IMR-90 (cell line): ENCODE measurements around the gene ILK. TPM values are rescaled to one million over a fixed set of nuclear protein-coding genes. Genes with fewer than 3 reads are reported as not detected.

Experiments used
- ATAC-seq: fragments of 200-7000 bp; cut with Tn5 transposase; 2 replicates; pipeline ENCODE4 v1.9.1; 2020; ENCODE audit warnings: low read depth, mild to moderate bottlenecking, moderate library complexity
- BruUV-seq: library from RNA; stranded (reverse); fragments of 400-500 nt; replicated peaks from 2 replicates; lab custom pipeline; 2021; lab: Mats Ljungman, UMichigan
- CTCF ChIA-PET: fragments of 300-600 bp; formaldehyde crosslinking; extraction: SDS; loops from one replicate; lab custom pipeline; 2021; ENCODE audit warnings: antibody characterized with exemption; lab: Yijun Ruan, JAX
- POLR2A ChIA-PET: fragments of 300-600 bp; sonication (Branson Sonifier 250); formaldehyde crosslinking; loops from one replicate; lab custom pipeline; 2022; ENCODE audit warnings: antibody characterized with exemption; ENCODE audit not compliant: unreplicated experiment; lab: Charles Lee
- DNase-seq: peaks from one replicate; pipeline ENCODE4 v3.0.0; 2013
- H2AFZ ChIP-seq: replicated peaks from 2 replicates; pipeline ENCODE3; 2013; ENCODE audit warnings: low read length, mild to moderate bottlenecking; ENCODE audit not compliant: poor library complexity
- H2AK5ac ChIP-seq: 2 replicates; pipeline ENCODE4 v1.6.1; 2013; ENCODE audit warnings: low read depth, low read length, inconsistent platforms
- H2AK9ac ChIP-seq: replicated peaks from 2 replicates; pipeline ENCODE3; 2013; ENCODE audit warnings: mild to moderate bottlenecking, low read depth, low read length, moderate library complexity; ENCODE audit not compliant: poor library complexity
- H2BK120ac ChIP-seq: 2 replicates; pipeline ENCODE4 v1.6.1; 2013; ENCODE audit warnings: low read depth, low read length, inconsistent platforms
- H2BK15ac ChIP-seq: 3 replicates; pipeline ENCODE4 v1.6.1; 2013; ENCODE audit warnings: low read depth, low read length, inconsistent platforms
- H2BK20ac ChIP-seq: 2 replicates; pipeline ENCODE4 v1.6.1; 2013; ENCODE audit warnings: low read depth, mild to moderate bottlenecking, inconsistent platforms, low read length, moderate library complexity
- H2BK5ac ChIP-seq: 2 replicates; pipeline ENCODE4 v1.6.1; 2013; ENCODE audit warnings: mild to moderate bottlenecking, low read depth, low read length, inconsistent platforms; ENCODE audit not compliant: poor library complexity, severe bottlenecking
- H3K14ac ChIP-seq: replicated peaks from 2 replicates; pipeline ENCODE4 v1.6.1; 2013; ENCODE audit warnings: low read depth, low read length, inconsistent platforms
- H3K18ac ChIP-seq: 2 replicates; pipeline ENCODE4 v1.6.1; 2013; ENCODE audit warnings: low read depth, low read length, control low read depth
- H3K23ac ChIP-seq: 2 replicates; pipeline ENCODE4 v1.6.1; 2013; ENCODE audit warnings: low read depth, low read length, inconsistent platforms
- H3K27ac ChIP-seq: 2 replicates; pipeline ENCODE4 v1.5.1; 2013; ENCODE audit warnings: mild to moderate bottlenecking, control low read depth, low read length; ENCODE audit not compliant: insufficient read depth
- H3K27me3 ChIP-seq: 2 replicates; pipeline ENCODE4 v1.6.1; 2013; ENCODE audit warnings: low read length; ENCODE audit not compliant: control insufficient read depth, insufficient read depth
- H3K36me3 ChIP-seq: 2 replicates; pipeline ENCODE4 v1.6.1; 2013; ENCODE audit warnings: low read length, mixed read lengths; ENCODE audit not compliant: control insufficient read depth, insufficient read depth
- H3K4ac ChIP-seq: 2 replicates; pipeline ENCODE4 v1.6.1; 2013; ENCODE audit warnings: low read depth, low read length, inconsistent platforms
- H3K4me1 ChIP-seq: 2 replicates; pipeline ENCODE4 v1.6.1; 2013; ENCODE audit warnings: low read length, mixed read lengths; ENCODE audit not compliant: control insufficient read depth, insufficient read depth
- H3K4me2 ChIP-seq: 2 replicates; pipeline ENCODE4 v1.6.1; 2013; ENCODE audit warnings: low read depth, mild to moderate bottlenecking, control low read depth, low read length, moderate library complexity
- H3K4me3 ChIP-seq: 2 replicates; pipeline ENCODE4 v1.5.1; 2013; ENCODE audit warnings: low read depth, mild to moderate bottlenecking, control low read depth, low read length, moderate library complexity; ENCODE audit not compliant: insufficient read depth
- H3K56ac ChIP-seq: 2 replicates; pipeline ENCODE4 v1.6.1; 2013; ENCODE audit warnings: low read length, inconsistent platforms; ENCODE audit not compliant: insufficient read depth; ENCODE audit errors: extremely low read depth
- H3K79me1 ChIP-seq, 2 experiments: 2 replicates each; pipeline ENCODE4 v1.6.1; 2013; ENCODE audit warnings: low read length in 2 of 2, inconsistent platforms in 1 of 2, low read depth in 1 of 2
- H3K9ac ChIP-seq: 2 replicates; pipeline ENCODE4 v1.6.1; 2013; ENCODE audit warnings: low read depth, low read length, control low read depth
- H3K9me1 ChIP-seq: 2 replicates; pipeline ENCODE4 v1.6.1; 2013; ENCODE audit warnings: low read length, inconsistent platforms; ENCODE audit not compliant: insufficient read depth
- H3K9me3 ChIP-seq: 2 replicates; pipeline ENCODE4 v1.6.1; 2013; ENCODE audit warnings: low read length; ENCODE audit not compliant: control insufficient read depth, insufficient read depth
- H4K20me1 ChIP-seq: 2 replicates; pipeline ENCODE4 v1.6.1; 2013; ENCODE audit warnings: low read length, inconsistent platforms; ENCODE audit not compliant: insufficient read depth
- H4K5ac ChIP-seq: 2 replicates; pipeline ENCODE4 v1.6.1; 2013; ENCODE audit warnings: mild to moderate bottlenecking, low read depth, low read length, control low read depth
- H4K8ac ChIP-seq, 2 experiments: 2 replicates each; pipeline ENCODE4 v1.6.1; 2013; ENCODE audit warnings: low read depth in 2 of 2, low read length in 2 of 2, control low read depth in 1 of 2, inconsistent platforms in 1 of 2
- H4K91ac ChIP-seq: 2 replicates; pipeline ENCODE4 v1.6.1; 2013; ENCODE audit warnings: low read depth, low read length, inconsistent platforms; ENCODE audit not compliant: insufficient read depth
- CEBPB ChIP-seq: IDR thresholded peaks from 2 replicates; pipeline ENCODE4 v1.6.1; 2012; ENCODE audit warnings: low read depth, low read length, improper control_type of control experiment
- FOS ChIP-seq: fragments of 150-350 bp; IDR thresholded peaks from 2 replicates; pipeline ENCODE4 v1.6.1; 2016; ENCODE audit warnings: low read depth, low read length
- MAFK ChIP-seq: IDR thresholded peaks from 2 replicates; pipeline ENCODE4 v1.6.1; 2012; ENCODE audit warnings: low read depth, low read length, improper control_type of control experiment
- MAZ ChIP-seq: IDR thresholded peaks from 2 replicates; pipeline ENCODE4 v1.6.1; 2012; ENCODE audit warnings: low read depth, mild to moderate bottlenecking, low read length, improper control_type of control experiment, moderate library complexity, borderline replicate concordance
- MXI1 ChIP-seq: IDR thresholded peaks from 2 replicates; pipeline ENCODE4 v1.6.1; 2012; ENCODE audit warnings: low read depth, mild to moderate bottlenecking, low read length, moderate library complexity, borderline replicate concordance
- NFE2L2 ChIP-seq: fragments of 150-350 bp; IDR thresholded peaks from 2 replicates; pipeline ENCODE4 v1.6.1; 2016; ENCODE audit warnings: low read depth, mild to moderate bottlenecking, low read length
- POLR2A ChIP-seq: IDR thresholded peaks from 2 replicates; pipeline ENCODE4 v1.6.1; 2012; ENCODE audit warnings: mild to moderate bottlenecking, low read depth, low read length
- RAD21 ChIP-seq: IDR thresholded peaks from 2 replicates; pipeline ENCODE4 v1.6.1; 2012; ENCODE audit warnings: low read length, improper control_type of control experiment
- RCOR1 ChIP-seq: IDR thresholded peaks from 2 replicates; pipeline ENCODE4 v1.6.1; 2012; ENCODE audit warnings: mild to moderate bottlenecking, low read length, improper control_type of control experiment; ENCODE audit not compliant: insufficient replicate concordance
- RFX5 ChIP-seq: IDR thresholded peaks from 2 replicates; pipeline ENCODE4 v1.8.0; 2012; ENCODE audit warnings: low read depth, mild to moderate bottlenecking, low read length, moderate library complexity
- SMC3 ChIP-seq: fragments of 150-350 bp; IDR thresholded peaks from 2 replicates; pipeline ENCODE4 v1.6.1; 2016; ENCODE audit warnings: low read depth, mild to moderate bottlenecking, antibody characterized with exemption, low read length, moderate library complexity
- WGBS, 2 experiments: methylation state at CpG; one replicate each; pipeline versions ENCODE4 v1.1.5 to v1.1.7; 2013; ENCODE audit warnings: missing lambda C conversion rate in 2 of 2; ENCODE audit not compliant: insufficient read length in 1 of 2; ENCODE audit errors: extremely low coverage in 2 of 2; 5-methylcytosine and 5-hydroxymethylcytosine counted together
- dilution Hi-C: fragments of 300-500 bp; cut with HindIII; formaldehyde crosslinking; loops from one replicate; pipeline ENCODE4 v1.14.3; 2018; ENCODE audit warnings: low sequenced_read_pairs; ENCODE audit not compliant: unreplicated experiment
- in situ Hi-C: fragments of 300-500 bp; cut with MboI; formaldehyde crosslinking; loops from 3 replicates; pipeline ENCODE4 v1.14.3; 2019; ENCODE audit warnings: low sequenced_read_pairs, inconsistent platforms, mixed read lengths
- intact Hi-C: fragments of 100-400 bp; cut with micrococcal nuclease; formaldehyde crosslinking; loops from 2 replicates; pipeline ENCODE4 v1.10.0; 2022
- polyA plus RNA-seq, 3 experiments: library from polyadenylated mRNA; depleted of rRNA; stranded (reverse); fragments of >200 nt; gene quantifications; 2 replicates each; pipeline ENCODE4 v1.2.3, GENCODE V29; 2012; ENCODE audit warnings: low replicate concordance in 1 of 3
- total RNA-seq: library from RNA; depleted of rRNA; stranded (reverse); fragments of >200 nt; gene quantifications from 2 replicates; pipeline ENCODE4 v1.2.3, GENCODE V29; 2012
- TF ChIP-seq, protein P1 (sequence below): fragments of 150-350 bp; IDR thresholded peaks from 2 replicates; pipeline ENCODE4 v1.6.1; 2016; ENCODE audit warnings: low read depth, mild to moderate bottlenecking, low read length, moderate library complexity, borderline replicate concordance
- TF ChIP-seq, protein P2 (sequence below): conservative IDR thresholded peaks from 2 replicates; pipeline ENCODE4 v1.5.1; 2012; ENCODE audit warnings: mild to moderate bottlenecking, low read depth, low read length, improper control_type of control experiment
- TF ChIP-seq, protein P3 (sequence below): fragments of 150-350 bp; IDR thresholded peaks from 2 replicates; pipeline ENCODE4 v1.6.1; 2017; ENCODE audit warnings: mild to moderate bottlenecking, antibody characterized with exemption, low read length, low read depth

The ILK gene
- total and polyA plus RNA-seq, 2 of the 4 experiments (the other 2 are of a cell fraction): 339 to 389 TPM

DNA sequence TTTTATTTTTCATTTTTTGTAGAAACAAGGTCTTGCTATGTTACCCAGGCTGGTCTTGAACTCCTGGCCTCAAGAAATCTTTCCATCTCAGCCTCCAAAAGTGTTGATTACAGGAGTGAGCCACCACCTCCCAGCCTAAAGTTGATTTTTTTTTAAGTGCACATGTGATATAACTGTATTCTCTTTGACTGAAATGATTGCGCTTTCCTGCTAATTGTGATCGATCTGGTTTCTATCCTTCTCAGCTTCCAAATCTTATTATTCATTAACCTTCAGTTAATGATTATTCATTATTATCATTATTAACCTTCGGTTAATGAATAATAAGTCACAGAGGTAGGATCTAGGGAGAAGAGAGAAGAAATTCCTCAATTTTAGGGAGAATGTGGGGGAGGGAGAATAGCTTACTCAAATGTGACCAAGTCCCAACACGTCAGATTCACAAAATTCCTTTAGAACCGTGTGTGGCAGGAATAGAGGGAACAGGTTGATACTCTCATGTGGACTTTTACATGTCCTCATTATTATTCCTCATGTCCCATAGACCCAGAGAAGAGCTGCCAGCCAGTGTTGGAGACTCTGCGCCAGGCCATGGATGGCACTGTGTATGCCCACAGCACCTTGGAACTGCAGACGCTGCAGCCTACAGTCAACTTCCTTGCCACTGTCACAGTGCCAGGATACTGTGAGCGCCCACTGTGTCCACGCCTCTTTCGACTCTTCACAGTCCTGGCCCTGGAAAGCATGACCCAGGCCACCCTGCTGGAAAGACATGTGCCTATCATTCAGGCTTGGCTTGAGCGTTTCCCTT lies 47.2 kb upstream of the ILK start:
- Histone ChIP-seq H3K27ac (no peak overlapping the region), H3K4me2 (no peak overlapping the region), H2BK120ac (no peak overlapping the region), H3K18ac (no peak overlapping the region), H4K20me1 (no peaks in the 10 kb centered on the region), H2AFZ (no peak overlapping the region), H2BK15ac (no peak overlapping the region), H3K56ac (no peak overlapping the region), H2AK5ac (no peak overlapping the region), H3K27me3 (no peaks in the 10 kb centered on the region), H3K4ac (no peak overlapping the region), H3K4me3 (no peak overlapping the region), H3K9ac (no peak overlapping the region), H3K9me1 (no peaks in the 10 kb centered on the region; the same call in 1 of the 2 replicates), H2BK5ac (no peak overlapping the region), H3K14ac (no peak overlapping the region), H3K23ac (no peak overlapping the region), H3K9me3 (no peaks in the 10 kb centered on the region), H4K5ac (no peak overlapping the region), H3K36me3 (no peaks in the 10 kb centered on the region), H2BK20ac (no peak overlapping the region), H4K8ac (no peak overlapping the region), H3K79me1 (no peaks in the 10 kb centered on the region), H2AK9ac (no peak overlapping the region), H3K4me1 (no peaks in the 10 kb centered on the region), H4K91ac (no peak overlapping the region)
- BruUV-seq: no TSS peak
- dilution Hi-C loops: no loop called here
- ATAC-seq (no peak), DNase-seq (no peak)
- CTCF ChIA-PET: no interaction called here
- TF ChIP-seq CEBPB: no peak
- TF ChIP-seq RAD21: no peak
- no peak for TF ChIP-seq MXI1
- no peak for TF ChIP-seq NFE2L2
- no peak for TF ChIP-seq SMC3
- TF ChIP-seq FOS: no peak
- TF ChIP-seq, protein P1, sequence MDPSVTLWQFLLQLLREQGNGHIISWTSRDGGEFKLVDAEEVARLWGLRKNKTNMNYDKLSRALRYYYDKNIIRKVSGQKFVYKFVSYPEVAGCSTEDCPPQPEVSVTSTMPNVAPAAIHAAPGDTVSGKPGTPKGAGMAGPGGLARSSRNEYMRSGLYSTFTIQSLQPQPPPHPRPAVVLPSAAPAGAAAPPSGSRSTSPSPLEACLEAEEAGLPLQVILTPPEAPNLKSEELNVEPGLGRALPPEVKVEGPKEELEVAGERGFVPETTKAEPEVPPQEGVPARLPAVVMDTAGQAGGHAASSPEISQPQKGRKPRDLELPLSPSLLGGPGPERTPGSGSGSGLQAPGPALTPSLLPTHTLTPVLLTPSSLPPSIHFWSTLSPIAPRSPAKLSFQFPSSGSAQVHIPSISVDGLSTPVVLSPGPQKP: no peak
- TF ChIP-seq MAZ: no peak
- no peak for TF ChIP-seq RCOR1
- TF ChIP-seq MAFK: no peak
- TF ChIP-seq, protein P2, sequence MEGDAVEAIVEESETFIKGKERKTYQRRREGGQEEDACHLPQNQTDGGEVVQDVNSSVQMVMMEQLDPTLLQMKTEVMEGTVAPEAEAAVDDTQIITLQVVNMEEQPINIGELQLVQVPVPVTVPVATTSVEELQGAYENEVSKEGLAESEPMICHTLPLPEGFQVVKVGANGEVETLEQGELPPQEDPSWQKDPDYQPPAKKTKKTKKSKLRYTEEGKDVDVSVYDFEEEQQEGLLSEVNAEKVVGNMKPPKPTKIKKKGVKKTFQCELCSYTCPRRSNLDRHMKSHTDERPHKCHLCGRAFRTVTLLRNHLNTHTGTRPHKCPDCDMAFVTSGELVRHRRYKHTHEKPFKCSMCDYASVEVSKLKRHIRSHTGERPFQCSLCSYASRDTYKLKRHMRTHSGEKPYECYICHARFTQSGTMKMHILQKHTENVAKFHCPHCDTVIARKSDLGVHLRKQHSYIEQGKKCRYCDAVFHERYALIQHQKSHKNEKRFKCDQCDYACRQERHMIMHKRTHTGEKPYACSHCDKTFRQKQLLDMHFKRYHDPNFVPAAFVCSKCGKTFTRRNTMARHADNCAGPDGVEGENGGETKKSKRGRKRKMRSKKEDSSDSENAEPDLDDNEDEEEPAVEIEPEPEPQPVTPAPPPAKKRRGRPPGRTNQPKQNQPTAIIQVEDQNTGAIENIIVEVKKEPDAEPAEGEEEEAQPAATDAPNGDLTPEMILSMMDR: no peak
- TF ChIP-seq POLR2A: no peak
- TF ChIP-seq, protein P3, sequence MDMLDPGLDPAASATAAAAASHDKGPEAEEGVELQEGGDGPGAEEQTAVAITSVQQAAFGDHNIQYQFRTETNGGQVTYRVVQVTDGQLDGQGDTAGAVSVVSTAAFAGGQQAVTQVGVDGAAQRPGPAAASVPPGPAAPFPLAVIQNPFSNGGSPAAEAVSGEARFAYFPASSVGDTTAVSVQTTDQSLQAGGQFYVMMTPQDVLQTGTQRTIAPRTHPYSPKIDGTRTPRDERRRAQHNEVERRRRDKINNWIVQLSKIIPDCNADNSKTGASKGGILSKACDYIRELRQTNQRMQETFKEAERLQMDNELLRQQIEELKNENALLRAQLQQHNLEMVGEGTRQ: no peak
- no peak for TF ChIP-seq RFX5
- intact Hi-C loops: no loop called here
- WGBS, 2 experiments: 92% methylated on average over 2 of the region's 11 CpGs; no CpG with 5 or more reads in 1 of the 2 experiments
- POLR2A ChIA-PET: no interaction called here
- in situ Hi-C loops: no loop called here
